Peyer's patch (tissue), 4 donors: Measurements from ENCODE around the gene STAT4.

ENCODE experiments used
- CTCF ChIP-seq, 6 experiments: fragments of 450-650 bp in 4 of 6; fragments of 200-600 bp in 2 of 6; sonication (generic) in 1 of 6; IDR thresholded peaks; one replicate each; pipeline ENCODE4 v1.5.1; 2017 to 2019; ENCODE audit warnings: antibody characterized with exemption in 6 of 6, mild to moderate bottlenecking in 3 of 6, moderate library complexity in 1 of 6
- POLR2A ChIP-seq, 2 donors: fragments of 450-650 bp; IDR thresholded peaks; one replicate each; pipeline ENCODE4 v1.5.1; 2017; ENCODE audit warnings: antibody characterized with exemption in 2 of 2, mild to moderate bottlenecking in 2 of 2, moderate library complexity in 2 of 2

GRCh38 chr2:191155608-191156071, 4.8 kb upstream of the STAT4 start:
- TF ChIP-seq POLR2A (IDR thresholded peaks at IDR 0.05) (no peak), CTCF (IDR thresholded peaks at IDR 0.05) (peak in 5 of 6 experiments; percentile 32 to 74 (median 70))
